Measurements from ENCODE around the gene SPEF2.

Gene SPEF2, protein sequence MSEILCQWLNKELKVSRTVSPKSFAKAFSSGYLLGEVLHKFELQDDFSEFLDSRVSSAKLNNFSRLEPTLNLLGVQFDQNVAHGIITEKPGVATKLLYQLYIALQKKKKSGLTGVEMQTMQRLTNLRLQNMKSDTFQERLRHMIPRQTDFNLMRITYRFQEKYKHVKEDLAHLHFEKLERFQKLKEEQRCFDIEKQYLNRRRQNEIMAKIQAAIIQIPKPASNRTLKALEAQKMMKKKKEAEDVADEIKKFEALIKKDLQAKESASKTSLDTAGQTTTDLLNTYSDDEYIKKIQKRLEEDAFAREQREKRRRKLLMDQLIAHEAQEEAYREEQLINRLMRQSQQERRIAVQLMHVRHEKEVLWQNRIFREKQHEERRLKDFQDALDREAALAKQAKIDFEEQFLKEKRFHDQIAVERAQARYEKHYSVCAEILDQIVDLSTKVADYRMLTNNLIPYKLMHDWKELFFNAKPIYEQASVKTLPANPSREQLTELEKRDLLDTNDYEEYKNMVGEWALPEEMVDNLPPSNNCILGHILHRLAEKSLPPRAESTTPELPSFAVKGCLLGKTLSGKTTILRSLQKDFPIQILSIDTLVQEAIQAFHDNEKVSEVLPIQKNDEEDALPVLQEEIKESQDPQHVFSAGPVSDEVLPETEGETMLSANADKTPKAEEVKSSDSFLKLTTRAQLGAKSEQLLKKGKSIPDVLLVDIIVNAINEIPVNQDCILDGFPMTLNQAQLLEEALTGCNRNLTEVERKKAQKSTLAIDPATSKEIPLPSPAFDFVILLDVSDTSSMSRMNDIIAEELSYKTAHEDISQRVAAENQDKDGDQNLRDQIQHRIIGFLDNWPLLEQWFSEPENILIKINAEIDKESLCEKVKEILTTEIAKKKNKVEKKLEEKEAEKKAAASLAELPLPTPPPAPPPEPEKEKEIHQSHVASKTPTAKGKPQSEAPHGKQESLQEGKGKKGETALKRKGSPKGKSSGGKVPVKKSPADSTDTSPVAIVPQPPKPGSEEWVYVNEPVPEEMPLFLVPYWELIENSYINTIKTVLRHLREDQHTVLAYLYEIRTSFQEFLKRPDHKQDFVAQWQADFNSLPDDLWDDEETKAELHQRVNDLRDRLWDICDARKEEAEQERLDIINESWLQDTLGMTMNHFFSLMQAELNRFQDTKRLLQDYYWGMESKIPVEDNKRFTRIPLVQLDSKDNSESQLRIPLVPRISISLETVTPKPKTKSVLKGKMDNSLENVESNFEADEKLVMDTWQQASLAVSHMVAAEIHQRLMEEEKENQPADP (N-terminal part only)

DNA sequence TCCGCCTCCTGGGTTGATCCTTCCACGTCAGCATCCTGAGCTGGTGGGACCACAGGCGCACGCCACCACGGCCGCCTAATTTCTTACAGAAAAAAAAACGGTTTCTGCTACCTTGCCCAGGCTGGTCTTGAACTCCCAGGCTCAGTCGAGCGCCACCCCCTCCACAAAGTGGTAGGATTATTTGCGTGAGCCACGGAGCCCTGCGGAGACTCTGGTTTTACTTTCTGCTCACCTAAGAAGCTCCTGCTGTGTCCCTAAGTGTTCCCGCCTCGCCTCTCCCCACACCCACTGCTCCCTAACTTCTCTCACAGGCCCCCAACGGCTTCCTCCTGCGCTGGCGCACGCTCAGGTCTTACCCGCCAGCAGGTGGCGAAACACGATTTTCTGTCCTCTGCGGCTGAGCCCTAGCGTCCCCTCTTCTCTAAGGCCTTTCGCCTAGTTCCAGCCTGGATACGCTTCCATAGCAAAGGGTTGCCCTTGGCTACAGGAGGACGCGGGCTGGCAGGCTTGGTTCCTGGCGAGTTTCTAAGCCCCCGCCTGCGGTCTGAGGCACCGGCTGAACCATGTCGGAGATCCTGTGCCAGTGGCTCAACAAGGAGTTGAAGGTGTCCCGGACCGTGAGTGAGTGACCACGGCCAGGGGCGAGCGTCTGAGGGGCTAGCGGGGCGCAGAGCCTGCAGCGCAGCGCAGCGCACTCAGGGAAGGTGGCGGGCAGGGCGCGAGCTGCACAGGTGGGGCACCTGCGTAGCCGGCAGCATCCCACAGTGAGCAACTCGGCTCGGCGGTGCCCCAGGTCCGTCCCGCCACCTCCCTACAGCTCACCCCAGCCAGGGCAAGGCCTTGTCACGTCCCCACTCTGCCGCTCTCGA lies at the start of gene SPEF2:
TSS of gene SPEF2 (plus strand) at position 429 of the 869 bp plus-strand sequence. CDS start at position 564, 135 bp downstream.
- DNase-seq (ENCODE audit: low read depth in 1 of 2, low spot score in 1 of 2) = peak; percentile 39 to 64

DNA sequence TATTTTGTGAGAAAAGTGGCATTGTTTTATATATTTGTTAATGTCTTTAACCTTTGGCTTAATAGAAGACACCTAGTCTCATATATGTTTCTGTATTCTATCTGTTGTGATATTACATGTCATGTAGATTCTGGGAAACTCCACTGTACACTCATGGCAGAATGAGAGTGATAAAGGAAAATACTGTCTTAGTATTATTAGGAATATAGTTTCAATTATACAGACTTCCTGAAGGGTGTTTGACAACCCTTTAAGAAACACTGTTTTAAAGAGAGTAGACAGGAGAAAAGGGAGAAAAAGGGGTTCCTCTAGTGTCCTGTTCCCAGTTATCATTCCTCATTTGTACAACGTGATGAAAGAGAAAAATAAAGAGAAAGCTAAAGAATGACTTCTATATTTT lies 42.1 kb upstream of the SPEF2 start:
- DNase-seq (ENCODE audit: low read depth in 1 of 2, low spot score in 1 of 2) = no peak

DNA sequence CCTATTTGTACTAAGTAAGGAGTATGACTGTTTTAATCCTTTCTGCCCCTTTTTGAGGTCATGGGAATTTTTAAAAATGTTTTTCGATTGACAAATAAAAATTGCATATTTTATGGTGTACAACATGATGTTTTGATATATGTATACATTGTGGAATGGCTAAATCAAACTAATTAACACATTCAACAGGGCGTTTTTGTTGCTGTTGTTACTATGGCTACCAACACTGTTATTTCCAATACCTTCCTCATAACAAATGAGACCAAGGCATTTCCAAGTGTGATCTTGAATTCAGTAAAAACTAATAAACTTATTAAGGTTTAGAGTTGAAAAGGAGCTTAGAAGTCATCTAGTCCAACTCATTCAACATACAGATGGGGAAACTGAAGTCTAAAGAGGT lies 30.2 kb upstream of the SPEF2 start:
- DNase-seq (ENCODE audit: low read depth in 1 of 2, low spot score in 1 of 2) = no peak

DNA sequence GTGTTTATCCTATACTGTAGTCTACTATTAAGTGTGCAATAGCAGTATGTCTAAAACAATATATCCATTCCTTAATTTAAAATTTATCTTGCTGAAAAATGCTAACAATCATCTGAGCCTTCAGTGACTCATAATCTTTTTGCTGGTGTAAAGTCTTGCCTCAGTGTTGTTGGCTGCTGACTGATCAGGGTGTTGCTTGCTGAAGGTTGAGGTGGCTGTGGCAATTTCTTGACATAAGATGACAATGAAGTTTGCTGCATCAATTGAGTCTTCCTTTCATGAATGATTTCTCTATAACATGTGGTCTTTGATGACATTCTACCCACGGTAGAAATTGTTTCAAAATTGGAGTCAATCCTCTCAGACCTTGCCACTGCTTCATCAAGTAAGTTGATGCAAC lies 24.3 kb upstream of the SPEF2 start:
- no peak for DNase-seq (ENCODE audit: low read depth in 1 of 2, low spot score in 1 of 2)

DNA sequence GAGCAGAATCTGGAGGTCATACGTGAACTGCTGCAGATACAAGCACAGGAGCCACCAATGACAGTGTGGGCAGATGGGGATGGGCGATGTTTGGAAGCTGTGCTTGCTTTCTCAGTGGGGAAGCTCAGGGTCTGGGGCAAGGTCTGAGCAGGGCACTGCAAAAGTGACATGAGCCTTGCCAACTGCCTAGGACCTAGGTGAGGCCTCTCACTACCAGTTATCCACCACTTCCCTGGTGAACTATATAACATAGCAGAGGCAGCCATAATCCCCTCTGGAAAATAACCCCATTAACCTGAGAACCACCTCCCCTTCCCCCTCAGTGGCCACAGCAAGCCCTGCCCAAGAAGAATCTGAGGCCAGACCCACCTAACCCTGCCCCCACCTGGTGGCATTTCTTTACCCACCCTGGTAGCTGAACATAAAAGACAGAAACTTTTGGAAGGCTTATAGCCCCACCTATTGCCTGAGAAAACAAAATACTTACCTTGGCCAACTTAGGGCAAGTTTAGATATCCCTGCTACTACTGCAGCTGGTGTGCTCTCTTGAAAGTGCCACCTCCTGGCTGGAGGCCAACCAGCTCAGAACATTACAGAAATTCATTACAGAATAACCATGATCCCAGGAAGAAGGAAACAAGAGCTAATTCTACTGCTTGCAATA lies 18.8 kb upstream of the SPEF2 start:
- DNase-seq (ENCODE audit: low read depth in 1 of 2, low spot score in 1 of 2) = no peak

DNA sequence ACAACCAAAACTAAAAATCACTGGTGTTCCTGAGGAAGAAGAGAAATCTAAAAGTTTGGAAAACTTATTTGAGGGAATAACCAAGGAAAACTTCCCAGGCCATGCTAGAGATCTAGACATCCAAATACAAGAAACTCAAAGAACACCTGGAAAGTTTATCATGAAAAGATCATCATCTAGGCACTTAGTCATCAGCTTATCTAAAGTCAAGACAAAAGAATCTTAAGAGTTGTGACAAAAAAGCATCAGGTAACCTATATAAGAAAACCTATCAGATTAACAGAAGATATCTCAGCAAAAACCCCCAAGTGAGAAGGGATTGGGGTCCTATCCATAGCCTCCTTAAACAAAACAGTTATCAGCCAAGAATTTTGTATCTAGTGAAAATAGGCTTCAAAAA lies 17.1 kb upstream of the SPEF2 start:
- no peak for DNase-seq (ENCODE audit: low read depth in 1 of 2, low spot score in 1 of 2)

DNA sequence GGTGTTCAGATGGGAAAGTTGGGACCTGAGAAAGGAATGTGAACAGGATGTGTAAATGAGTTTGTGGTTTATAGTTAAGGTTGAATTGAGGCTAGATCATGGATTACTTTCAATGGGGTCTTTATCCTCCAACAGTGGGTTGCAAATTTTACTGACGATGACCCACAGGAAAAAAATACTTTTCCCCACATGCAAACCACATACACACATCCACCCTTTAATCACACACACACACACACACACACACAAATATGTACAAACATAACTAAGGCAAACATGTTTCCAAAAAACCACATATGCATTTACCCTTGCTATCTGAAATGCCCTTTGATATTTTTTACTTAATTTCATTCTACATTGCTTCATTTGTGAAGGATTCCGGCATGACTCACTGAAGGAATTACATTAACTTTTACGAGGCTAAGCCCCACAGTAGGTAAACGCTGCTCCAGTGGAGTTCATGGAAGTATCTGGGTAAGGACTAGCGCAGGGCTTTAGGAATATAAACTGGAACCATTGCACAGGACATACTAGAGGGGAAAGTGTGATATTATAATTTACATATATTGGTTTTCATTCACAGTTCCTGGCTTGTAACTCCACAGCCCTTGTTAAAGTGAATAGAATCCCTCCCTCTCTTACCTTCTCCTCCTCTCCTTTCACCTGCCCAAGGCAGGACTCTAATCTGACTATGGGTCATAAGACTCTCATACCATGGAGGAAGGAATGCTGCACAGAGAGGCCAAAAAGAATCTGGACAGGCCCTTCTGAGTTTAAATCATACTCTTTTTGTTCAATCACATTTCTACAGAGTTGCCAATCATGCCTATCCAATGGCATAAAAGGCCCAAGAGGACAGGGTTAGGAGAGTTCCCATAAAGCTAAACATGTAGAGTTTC lies 8.5 kb upstream of the SPEF2 start:
- no peak for DNase-seq (ENCODE audit: low read depth in 1 of 2, low spot score in 1 of 2)

DNA sequence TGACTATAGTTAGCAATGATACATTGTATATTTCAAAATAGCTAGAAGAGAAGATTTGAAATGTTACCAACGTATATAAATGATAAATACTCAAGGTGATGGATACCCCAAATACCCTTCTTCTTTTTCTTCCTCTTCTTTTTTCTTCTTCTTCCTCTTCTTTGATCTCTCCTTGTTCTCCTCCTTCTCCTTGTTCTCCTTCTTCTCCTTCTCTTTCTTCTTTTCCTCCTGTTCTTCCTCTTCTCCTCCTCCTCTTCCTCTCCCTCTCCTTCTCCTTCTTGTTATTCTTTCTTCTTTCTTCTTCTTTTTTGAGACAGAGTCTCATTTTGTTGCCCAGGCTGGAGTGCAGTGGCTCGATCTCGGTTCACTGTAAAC lies 616 bp upstream of the SPEF2 start:
- no peak for DNase-seq (ENCODE audit: low read depth in 1 of 2, low spot score in 1 of 2)

DNA sequence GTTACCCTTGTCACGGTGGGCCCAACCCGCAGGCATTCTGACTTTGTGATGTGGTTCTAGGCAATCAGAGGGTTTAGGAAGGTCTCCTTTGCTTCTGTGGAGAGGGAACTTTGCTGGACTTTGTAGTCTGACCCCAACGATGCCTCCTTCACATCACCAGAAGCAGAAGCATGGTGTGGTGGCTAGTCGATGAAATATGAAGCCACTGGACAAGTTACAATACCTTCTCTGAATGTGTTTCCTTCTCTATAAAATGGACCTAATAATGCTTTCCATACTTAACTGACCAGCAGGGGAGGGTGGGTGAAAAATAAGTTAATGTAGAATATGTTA lies 607 bp downstream of the SPEF2 start:
- no peak for DNase-seq (ENCODE audit: low read depth in 1 of 2, low spot score in 1 of 2)

DNA sequence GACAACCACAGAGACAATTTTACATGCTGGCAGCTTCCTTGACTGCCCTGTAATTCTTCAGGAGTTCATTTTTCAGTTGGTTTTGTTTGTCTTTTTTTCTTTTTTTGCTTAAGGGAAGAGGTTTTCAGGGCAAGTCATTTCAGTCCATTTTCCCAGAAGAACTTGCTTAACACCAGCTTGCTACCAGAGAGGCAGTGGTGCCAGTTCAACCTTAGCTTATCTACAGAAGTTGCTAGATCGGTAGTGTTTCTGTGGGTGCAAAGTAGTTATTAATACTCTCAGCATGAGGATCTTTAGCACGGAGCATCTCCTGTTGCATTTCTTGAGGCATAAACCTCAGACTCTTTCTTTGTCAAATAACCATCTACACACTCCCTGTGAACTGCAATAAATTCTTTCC lies 1.1 kb downstream of the SPEF2 start:
- DNase-seq (ENCODE audit: low read depth in 1 of 2, low spot score in 1 of 2) = no peak

DNA sequence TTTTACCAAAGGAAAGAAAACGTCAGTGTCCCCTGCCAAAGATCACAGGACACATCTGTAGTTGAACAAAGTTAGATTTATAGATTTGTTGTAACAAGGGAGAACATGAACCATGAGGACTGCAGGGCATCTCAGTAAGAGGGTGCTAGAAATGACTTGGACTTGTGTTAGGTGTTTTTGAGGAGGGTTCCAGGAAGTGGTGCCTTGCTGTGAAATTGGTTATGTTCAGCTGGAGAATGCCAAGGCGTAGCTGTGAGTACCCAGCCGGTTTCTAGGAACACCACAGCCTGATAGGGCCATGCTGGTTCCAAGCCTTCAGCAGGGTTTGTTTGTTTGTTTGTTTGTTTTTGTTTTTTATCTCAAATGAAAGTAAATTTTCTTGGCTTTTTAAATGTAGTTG lies 5.3 kb downstream of the SPEF2 start:
- no peak for DNase-seq (ENCODE audit: low read depth in 1 of 2, low spot score in 1 of 2)

DNA sequence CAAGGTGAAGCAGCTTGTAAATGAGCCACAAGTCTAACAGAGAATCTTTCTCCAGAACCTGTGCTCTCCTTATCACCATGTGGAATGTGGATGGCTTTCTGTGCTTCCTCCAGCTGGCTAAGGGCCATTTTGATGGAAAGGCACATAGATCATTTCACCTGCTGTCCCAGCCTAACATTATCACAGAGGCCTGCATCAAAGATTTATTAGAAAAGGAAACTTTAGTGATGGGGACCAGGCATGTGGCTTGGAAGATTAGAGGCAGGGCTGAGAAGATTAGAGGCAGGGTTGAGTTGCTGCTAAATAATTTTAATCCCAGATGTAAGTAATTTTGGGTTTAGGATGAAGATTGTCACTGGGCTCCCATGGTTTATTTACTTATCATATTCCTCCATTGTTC lies 6.3 kb downstream of the SPEF2 start:
- DNase-seq (ENCODE audit: low read depth in 1 of 2, low spot score in 1 of 2) = no peak

DNA sequence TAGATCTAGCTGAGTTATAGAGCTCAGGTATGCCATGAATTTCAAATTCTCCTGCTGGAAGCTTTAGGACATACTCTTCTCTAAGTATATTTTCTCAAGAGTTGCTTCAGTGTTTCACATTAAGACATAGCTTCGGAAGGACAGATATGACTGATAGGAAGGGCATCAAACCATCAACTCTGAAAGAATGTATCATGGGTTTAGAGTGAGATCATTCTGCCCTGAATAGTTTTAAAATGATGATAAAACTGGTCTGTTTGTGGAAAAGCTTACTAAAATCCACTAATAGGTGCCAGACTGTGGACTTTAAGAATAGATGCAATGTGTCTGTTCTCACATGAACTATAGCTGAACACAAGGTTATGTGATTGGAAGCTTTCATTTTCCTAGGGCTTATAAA lies 8.4 kb downstream of the SPEF2 start:
- no peak for DNase-seq (ENCODE audit: low read depth in 1 of 2, low spot score in 1 of 2)

DNA sequence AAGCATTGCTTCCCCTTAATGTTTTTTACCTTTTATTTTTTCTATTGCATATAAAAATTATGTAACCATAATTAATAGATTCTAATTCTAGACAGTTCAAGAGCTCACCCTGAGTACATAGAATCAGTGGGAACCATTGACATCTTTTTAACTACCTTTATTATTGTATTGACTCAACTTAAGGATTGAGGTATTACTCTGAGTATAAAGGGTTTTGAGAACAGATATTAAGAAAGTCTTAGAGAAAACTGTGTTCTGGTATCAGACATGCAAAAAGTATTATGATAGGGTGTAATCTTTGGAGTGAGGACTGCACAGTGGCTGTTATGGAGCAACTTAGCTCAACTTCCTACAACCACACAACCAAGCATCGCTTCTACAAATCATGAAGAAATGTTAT lies 8.9 kb downstream of the SPEF2 start:
- no peak for DNase-seq (ENCODE audit: low read depth in 1 of 2, low spot score in 1 of 2)

DNA sequence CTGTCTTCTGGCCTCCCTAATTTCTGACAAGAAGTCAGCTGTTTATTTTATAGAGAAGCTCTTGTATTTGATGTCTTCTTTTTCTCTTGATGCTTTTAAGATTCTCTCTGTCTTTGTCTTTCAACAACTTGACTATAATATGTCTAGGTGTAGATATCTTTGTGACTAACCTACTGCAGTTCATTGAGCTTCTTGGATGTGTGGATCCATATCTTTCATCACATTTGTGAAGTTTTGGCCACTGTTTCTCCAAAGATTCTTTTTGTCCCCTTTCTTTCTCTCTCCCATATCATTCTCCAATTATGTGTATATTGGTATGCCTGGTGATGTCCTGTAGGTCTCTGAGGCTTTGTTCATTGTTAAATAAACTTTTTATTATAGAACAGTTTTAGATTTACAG lies 16.7 kb downstream of the SPEF2 start:
- DNase-seq (ENCODE audit: low read depth in 1 of 2, low spot score in 1 of 2) = no peak

DNA sequence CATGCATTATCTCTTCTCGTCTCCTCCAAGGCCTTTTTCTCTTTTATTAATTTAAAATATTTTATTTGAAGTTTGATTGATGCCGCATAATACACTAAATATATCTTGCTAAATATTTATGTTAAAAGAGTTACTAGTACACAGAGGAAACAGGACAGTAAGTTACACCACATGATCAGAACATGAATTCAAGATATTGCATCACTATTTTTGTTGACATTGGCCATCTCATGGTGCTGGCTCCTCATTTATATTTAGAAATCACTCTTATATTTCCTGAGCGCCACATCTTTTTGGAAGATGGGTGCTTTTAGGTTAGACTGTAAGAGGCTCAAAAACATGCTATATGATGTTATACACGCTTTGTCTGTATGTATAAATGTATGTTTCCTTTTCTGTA lies 23.0 kb downstream of the SPEF2 start:
- no peak for DNase-seq (ENCODE audit: low read depth in 1 of 2, low spot score in 1 of 2)

DNA sequence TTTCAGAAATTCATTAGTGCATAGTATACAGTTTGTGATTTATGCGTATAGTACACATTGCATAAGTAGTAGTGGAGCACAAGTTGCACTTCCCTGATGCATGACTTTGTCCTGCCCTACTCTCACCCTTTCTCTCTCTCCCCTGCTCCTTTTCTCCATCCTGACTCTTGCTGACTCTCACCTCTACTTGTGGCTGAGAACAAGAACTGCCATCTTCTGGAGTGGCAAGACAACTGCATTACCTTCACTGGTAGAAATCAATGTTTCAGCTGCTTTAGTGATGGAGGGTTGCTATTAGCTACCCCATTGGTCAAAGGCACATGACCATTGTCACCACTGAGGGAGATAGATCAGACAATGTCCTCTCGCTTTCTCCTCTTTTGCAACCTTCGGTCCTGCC lies 26.9 kb downstream of the SPEF2 start:
- no peak for DNase-seq (ENCODE audit: low read depth in 1 of 2, low spot score in 1 of 2)

DNA sequence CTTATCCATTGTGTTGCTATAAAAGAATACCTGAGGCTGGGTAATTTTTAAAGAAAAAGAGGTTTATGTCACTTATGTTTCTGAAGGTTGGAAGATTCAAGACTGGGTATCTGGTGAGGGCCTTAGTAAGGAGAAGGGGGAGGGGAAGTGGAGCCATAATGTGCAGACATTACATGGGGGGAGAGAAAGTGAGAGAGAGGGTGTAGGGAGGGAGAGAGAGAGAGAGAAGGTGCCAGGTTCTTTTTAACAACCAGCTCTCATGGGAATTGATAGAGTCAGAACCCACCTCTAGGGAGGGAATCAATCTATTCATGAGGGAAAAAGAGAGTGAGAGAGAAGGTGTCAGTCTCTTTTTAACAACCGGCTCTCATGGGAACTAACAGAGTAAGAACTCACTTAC lies 29.5 kb downstream of the SPEF2 start:
- no peak for DNase-seq (ENCODE audit: low read depth in 1 of 2, low spot score in 1 of 2)

DNA sequence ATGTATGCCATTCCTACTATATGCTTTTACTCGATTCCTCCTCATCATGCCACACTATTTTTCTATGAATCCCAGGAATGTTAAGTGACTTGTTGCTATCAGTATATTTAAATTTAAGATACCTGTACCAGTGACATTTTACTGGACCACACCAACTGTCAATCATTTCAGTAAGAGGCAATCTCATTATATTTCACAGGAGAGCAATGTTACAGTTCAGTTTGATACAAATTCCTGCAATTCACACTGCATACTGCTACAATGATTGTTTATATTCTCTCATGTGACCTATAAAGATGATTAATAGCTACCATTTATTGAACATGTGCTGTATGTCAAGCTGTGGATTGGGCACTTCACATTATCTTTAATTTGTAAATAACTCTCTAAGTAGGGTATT lies 30.0 kb downstream of the SPEF2 start:
- no peak for DNase-seq (ENCODE audit: low read depth in 1 of 2, low spot score in 1 of 2)
